ENCODE measurements around the gene GRIA4. TPM values are rescaled to one million over a fixed set of nuclear protein-coding genes. Genes with fewer than 3 reads are reported as not detected.

The GRIA4 gene
- total and polyA plus RNA-seq, 2 of the 13 experiments (the other 11 are each of a cell fraction or from before 2014, with no cell fraction given), result not detected

- intact Hi-C loops (cut with micrococcal nuclease; ENCODE audit: unreplicated experiment), result no loop called here
- TF ChIP-seq TEF (CRISPR knock-in tag; IDR thresholded peaks at IDR 0.05), result no peak
- no peak for TF ChIP-seq SIN3A (IDR thresholded peaks at IDR 0.05; ENCODE audit: borderline replicate concordance, low read depth, low read length)
- no peak for TF ChIP-seq ZNF24 (IDR thresholded peaks at IDR 0.05)
- no peak for TF ChIP-seq GZF1 (CRISPR knock-in tag; IDR thresholded peaks at IDR 0.05)
- no peak for TF ChIP-seq ZNF331 (CRISPR knock-in tag; IDR thresholded peaks at IDR 0.05)
- TF ChIP-seq KAT7 (CRISPR knock-in tag; IDR thresholded peaks at IDR 0.05; ENCODE audit: borderline replicate concordance), result no peak
- no peak for TF ChIP-seq ZNF451 (CRISPR knock-in tag; IDR thresholded peaks at IDR 0.05)
- no peak for TF ChIP-seq KIAA2018 (CRISPR knock-in tag; IDR thresholded peaks at IDR 0.05; ENCODE audit: borderline replicate concordance)
- TF ChIP-seq POLR2AphosphoS2 (IDR thresholded peaks at IDR 0.05; ENCODE audit: low read depth, low read length), result no peak
- TF ChIP-seq SAFB2 (CRISPR knock-in tag; IDR thresholded peaks at IDR 0.05; ENCODE audit: borderline replicate concordance, low read depth), result no peak
- TF ChIP-seq STAG1 (CRISPR knock-in tag; IDR thresholded peaks at IDR 0.05), result no peak
- TF ChIP-seq ZNF737 (CRISPR knock-in tag; IDR thresholded peaks at IDR 0.05; ENCODE audit: borderline replicate concordance), result no peak
- TF ChIP-seq, protein P1, sequence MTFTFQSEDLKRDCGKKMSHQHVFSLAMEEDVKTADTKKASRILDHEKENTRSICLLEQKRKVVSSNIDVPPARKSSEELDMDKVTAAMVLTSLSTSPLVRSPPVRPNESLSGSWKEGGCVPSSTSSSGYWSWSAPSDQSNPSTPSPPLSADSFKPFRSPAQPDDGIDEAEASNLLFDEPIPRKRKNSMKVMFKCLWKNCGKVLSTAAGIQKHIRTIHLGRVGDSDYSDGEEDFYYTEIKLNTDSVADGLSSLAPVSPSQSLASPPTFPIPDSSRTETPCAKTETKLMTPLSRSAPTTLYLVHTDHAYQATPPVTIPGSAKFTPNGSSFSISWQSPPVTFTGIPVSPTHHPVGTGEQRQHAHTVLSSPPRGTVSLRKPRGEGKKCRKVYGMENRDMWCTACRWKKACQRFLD (CRISPR knock-in tag; IDR thresholded peaks at IDR 0.05; ENCODE audit: borderline replicate concordance), result no peak
Measured at GRCh38 chr11:105741488-105742020, 131.7 kb downstream of the GRIA4 start.

More at GRCh38 chr11:105741488-105742020, 131.7 kb downstream of the GRIA4 start:
- POLR2A ChIA-PET, result no interaction called here
- FAIRE-seq, result no peak
- no peak overlapping the region for H3K4me3 ChIP-seq (replicated peaks in 1 of 3; ENCODE audit: insufficient read depth in 1 of 3, low read depth in 2 of 3, low read length in 3 of 3)
- H3K9ac ChIP-seq (ENCODE audit: insufficient read depth, low read depth, low read length), result no peak overlapping the region
- H3K4me1 ChIP-seq (ENCODE audit: insufficient read depth, low read length), result no peaks in the 10 kb centered on the region
- no peak overlapping the region for H3K4me2 ChIP-seq (ENCODE audit: low read depth, low read length)
- H3K9me3 ChIP-seq (ENCODE audit: low read length), result no peaks in the 10 kb centered on the region
- no peak overlapping the region for H3K27ac ChIP-seq (ENCODE audit: extremely low read length, insufficient read depth, low read length)
- WGBS (ENCODE audit: low lambda C conversion rate), result 0% methylated on average over 2 of the region's 2 CpGs
- no peaks in the 10 kb centered on the region for H3K36me3 ChIP-seq (replicated peaks in 1 of 2; ENCODE audit: control insufficient read depth in 1 of 2, insufficient read depth in 2 of 2, low read length in 2 of 2)
- H3K79me2 ChIP-seq (ENCODE audit: insufficient read depth, low read length), result no peaks in the 10 kb centered on the region
- H2AFZ ChIP-seq (ENCODE audit: low read length), result no peak overlapping the region
- CTCF ChIA-PET (ENCODE audit: low intra/inter-chr PET ratio, low total read pairs), result no interaction called here
- no peaks in the 10 kb centered on the region; the same call in 1 of the 2 replicates for H4K20me1 ChIP-seq (ENCODE audit: insufficient read depth, low read length)
- DNase-seq (ENCODE audit: low spot score), result no peak
- in situ Hi-C loops (cut with HindIII; ENCODE audit: extremely low pct_ligation_motif_present, low pct_unique_long_range_greater_than_20kb), result no loop called here
- no TSS peak for BruUV-seq (replicated peaks)
- H3K27me3 ChIP-seq (ENCODE audit: control insufficient read depth in 1 of 2, insufficient read depth in 2 of 2, low read length in 2 of 2), result no peaks in the 10 kb centered on the region
- no peak for ATAC-seq
